HepG2 (cell line): ENCODE data around the gene ZBP1. TPM values are rescaled to one million over a fixed set of nuclear protein-coding genes. Genes with fewer than 3 reads are reported as not detected.

Experiments
- ATAC-seq: fragments of 200-7000 bp; cut with Tn5 transposase; 3 replicates; pipeline ENCODE4 v1.9.1; 2020; ENCODE audit warnings: mild to moderate bottlenecking, moderate library complexity
- BruUV-seq: library from RNA; stranded (reverse); fragments of 400-500 nt; replicated peaks from 2 replicates; lab custom pipeline; 2021; lab: Mats Ljungman, UMichigan
- CTCF ChIA-PET: fragments of 300-600 bp; formaldehyde crosslinking; extraction: SDS; loops from one replicate; lab custom pipeline; 2021; ENCODE audit warnings: low total read pairs, inconsistent platforms, low intra/inter-chr PET ratio; lab: Yijun Ruan, JAX
- POLR2A ChIA-PET: fragments of 350-600 bp; sonication (Branson Sonifier 250); formaldehyde crosslinking; loops from one replicate; lab custom pipeline; 2020; ENCODE audit warnings: antibody characterized with exemption, inconsistent platforms; lab: Yijun Ruan, JAX
- DNase-seq: peaks from one replicate; pipeline ENCODE4 v3.0.0-alpha.2; 2015; ENCODE audit warnings: low spot score
- FAIRE-seq: peaks from 3 replicates; lab custom pipeline; 2011; peaks lifted over from hg19 to GRCh38; lab: Jason Lieb, UNC
- H2AFZ ChIP-seq: one replicate; pipeline ENCODE4 v1.6.1; 2011; ENCODE audit warnings: low read length, inconsistent platforms
- H3K27ac ChIP-seq: fragments of 300-600 bp; 3 replicates; pipeline ENCODE4 v1.8.0; 2011; ENCODE audit warnings: mixed run types, mild to moderate bottlenecking, mixed read lengths, low read length, inconsistent platforms; ENCODE audit not compliant: insufficient read depth; ENCODE audit errors: extremely low read length
- H3K27me3 ChIP-seq, 2 experiments: fragments of 200-600 bp in 1 of 2; 2 replicates in 1 of 2; 3 replicates in 1 of 2; pipeline versions ENCODE4 v1.6.0 to v1.8.0; 2011; ENCODE audit warnings: low read length in 2 of 2, mild to moderate bottlenecking in 2 of 2, moderate library complexity in 2 of 2, inconsistent platforms in 1 of 2; ENCODE audit not compliant: insufficient read depth in 2 of 2, control insufficient read depth in 1 of 2
- H3K36me3 ChIP-seq, 2 experiments: fragments of 200-600 bp in 1 of 2; replicated peaks in 1 of 2; 2 replicates in 1 of 2; 3 replicates in 1 of 2; pipeline versions ENCODE4 v1.5.1 to v1.8.0; 2011; ENCODE audit warnings: low read length in 2 of 2, inconsistent platforms in 1 of 2; ENCODE audit not compliant: insufficient read depth in 2 of 2, control insufficient read depth in 1 of 2
- H3K4me1 ChIP-seq: 2 replicates; pipeline ENCODE4 v1.5.1; 2012; ENCODE audit warnings: low read length, inconsistent platforms; ENCODE audit not compliant: insufficient read depth
- H3K4me2 ChIP-seq: 2 replicates; pipeline ENCODE4 v1.6.0; 2011; ENCODE audit warnings: low read depth, low read length, inconsistent platforms
- H3K4me3 ChIP-seq, 3 experiments: fragments of 200-600 bp in 1 of 3; sonication (generic), shearing (Covaris generic) in 1 of 3; replicated peaks in 1 of 3; 2 replicates each; pipeline ENCODE4 v1.5.1; 2011 to 2016; ENCODE audit warnings: low read length in 3 of 3, inconsistent platforms in 2 of 3, low read depth in 2 of 3, mild to moderate bottlenecking in 2 of 3, control low read depth in 1 of 3, mixed read lengths in 1 of 3; ENCODE audit not compliant: insufficient read depth in 1 of 3
- H3K79me2 ChIP-seq: one replicate; pipeline ENCODE4 v1.6.1; 2011; ENCODE audit warnings: low read length, inconsistent platforms; ENCODE audit not compliant: insufficient read depth
- H3K9ac ChIP-seq: 2 replicates; pipeline ENCODE4 v1.6.0; 2011; ENCODE audit warnings: mild to moderate bottlenecking, low read depth, low read length, inconsistent platforms; ENCODE audit not compliant: insufficient read depth
- H3K9me3 ChIP-seq: 2 replicates; pipeline ENCODE4 v1.5.1; 2012; ENCODE audit warnings: mild to moderate bottlenecking, low read length
- H4K20me1 ChIP-seq: 2 replicates; pipeline ENCODE4 v1.6.0; 2011; ENCODE audit warnings: inconsistent platforms, mild to moderate bottlenecking, low read length, moderate library complexity; ENCODE audit not compliant: insufficient read depth
- ELF4 ChIP-seq: sonication (generic); formaldehyde crosslinking; IDR thresholded peaks from 2 replicates; pipeline ENCODE4 v1.5.0; 2020; ENCODE audit warnings: missing genetic modification reagents, mild to moderate bottlenecking, moderate library complexity, borderline replicate concordance
- GZF1 ChIP-seq: sonication (generic); formaldehyde crosslinking; IDR thresholded peaks from 2 replicates; pipeline ENCODE4 v1.5.1; 2020; ENCODE audit warnings: mild to moderate bottlenecking, missing genetic modification reagents
- HCFC1 ChIP-seq: fragments of 150-350 bp; IDR thresholded peaks from 2 replicates; pipeline ENCODE4 v1.6.1; 2014; ENCODE audit warnings: low read depth, low read length
- HDAC2 ChIP-seq: sonication (generic); formaldehyde crosslinking; IDR thresholded peaks from 2 replicates; pipeline ENCODE4 v1.4.0; 2020; ENCODE audit warnings: missing genetic modification reagents
- HHEX ChIP-seq: IDR thresholded peaks from 2 replicates; pipeline ENCODE4 v1.6.1; 2016; ENCODE audit warnings: control low read depth
- MATR3 ChIP-seq: sonication (generic); formaldehyde crosslinking; IDR thresholded peaks from 2 replicates; pipeline ENCODE4 v1.4.0; 2020; ENCODE audit warnings: missing genetic modification reagents
- MXI1 ChIP-seq: IDR thresholded peaks from 3 replicates; pipeline ENCODE4 v1.6.1; 2012; ENCODE audit warnings: low read depth, low read length, inconsistent platforms, borderline replicate concordance
- PCBP1 ChIP-seq: fragments of 200-400 bp; formaldehyde crosslinking; IDR thresholded peaks from 2 replicates; pipeline ENCODE4 v1.6.1; 2017; ENCODE audit warnings: mild to moderate bottlenecking, low read depth, low read length, borderline replicate concordance
- SALL1 ChIP-seq: sonication (generic); formaldehyde crosslinking; IDR thresholded peaks from 2 replicates; pipeline ENCODE4 v1.8.0; 2022; ENCODE audit warnings: mild to moderate bottlenecking, missing genetic modification reagents
- SP4 ChIP-seq: sonication (generic); formaldehyde crosslinking; IDR thresholded peaks from 2 replicates; pipeline ENCODE4 v1.8.1; 2023; ENCODE audit warnings: mild to moderate bottlenecking, missing genetic modification reagents
- SUZ12 ChIP-seq: fragments of 150-350 bp; IDR thresholded peaks from 2 replicates; pipeline ENCODE4 v1.6.1; 2014; ENCODE audit warnings: low read depth, low read length
- ZNF143 ChIP-seq: sonication (generic); formaldehyde crosslinking; IDR thresholded peaks from 2 replicates; pipeline ENCODE4 v1.4.0; 2020; ENCODE audit warnings: missing genetic modification reagents
- ZNF234 ChIP-seq: sonication (generic); formaldehyde crosslinking; conservative IDR thresholded peaks from 2 replicates; pipeline ENCODE4 v1.5.1; 2020; ENCODE audit warnings: mild to moderate bottlenecking, missing genetic modification reagents
- ZNF430 ChIP-seq: sonication (generic); formaldehyde crosslinking; IDR thresholded peaks from 2 replicates; pipeline ENCODE4 v1.9.0; 2021; ENCODE audit warnings: mild to moderate bottlenecking, missing genetic modification reagents
- WGBS: methylation state at CpG from one replicate; pipeline ENCODE4 v1.1.6; 2017; ENCODE audit warnings: low lambda C conversion rate; 5-methylcytosine and 5-hydroxymethylcytosine counted together
- in situ Hi-C: cut with HindIII; loops from 2 replicates; pipeline ENCODE4 v1.10.0; 2017; ENCODE audit warnings: low pct_unique_long_range_greater_than_20kb; ENCODE audit not compliant: extremely low pct_ligation_motif_present
- intact Hi-C: fragments of 100-400 bp; cut with micrococcal nuclease; formaldehyde crosslinking; loops from one replicate; pipeline ENCODE4 v1.10.0; 2022; ENCODE audit not compliant: unreplicated experiment
- polyA plus RNA-seq, 8 experiments: library from polyadenylated mRNA; depleted of rRNA in 3 of 8; stranded (reverse) in 7 of 8; unstranded in 1 of 8; fragments of >200 nt; fragmentation: Illumina TruSeq in 4 of 8; extraction: Trizol in 4 of 8; gene quantifications; 2 replicates each; pipeline versions ENCODE4 v1.2.1 to v1.2.3, GENCODE V29; 2011 to 2016; ENCODE audit warnings: low read depth in 4 of 8, missing spikeins in 1 of 8, mixed read lengths in 1 of 8; ENCODE audit not compliant: insufficient read depth in 1 of 8
- total RNA-seq, 5 experiments: library from RNA; depleted of rRNA; stranded (reverse); fragments of >200 nt; fragmentation: Illumina TruSeq; extraction: Trizol; gene quantifications; 2 replicates each; pipeline ENCODE4 v1.2.3, GENCODE V29; 2016; ENCODE audit warnings: low read depth in 1 of 5
- TF ChIP-seq, protein P1 (sequence below): sonication (generic); formaldehyde crosslinking; IDR thresholded peaks from 2 replicates; pipeline ENCODE4 v1.4.0; 2020; ENCODE audit warnings: missing genetic modification reagents; ENCODE audit errors: not compliant biosample characterization
- TF ChIP-seq, protein P2 (sequence below): sonication (generic); formaldehyde crosslinking; IDR thresholded peaks from 2 replicates; pipeline ENCODE4 v1.4.0; 2020; ENCODE audit warnings: mild to moderate bottlenecking, missing genetic modification reagents
- TF ChIP-seq, protein P3 (sequence below): sonication (generic); formaldehyde crosslinking; IDR thresholded peaks from 2 replicates; pipeline ENCODE4 v1.4.0; 2020; ENCODE audit warnings: mild to moderate bottlenecking, missing genetic modification reagents
- TF ChIP-seq, protein P4 (sequence below): IDR thresholded peaks from 2 replicates; pipeline ENCODE4 v1.6.1; 2016; ENCODE audit warnings: mild to moderate bottlenecking
- TF ChIP-seq, protein P5 (sequence below): sonication (generic); formaldehyde crosslinking; IDR thresholded peaks from 2 replicates; pipeline ENCODE4 v1.8.1; 2023; ENCODE audit warnings: mild to moderate bottlenecking, missing genetic modification reagents
- TF ChIP-seq, protein P6 (sequence below): sonication (generic); formaldehyde crosslinking; IDR thresholded peaks from 2 replicates; pipeline ENCODE4 v1.5.1; 2020; ENCODE audit warnings: missing genetic modification reagents, mild to moderate bottlenecking, borderline replicate concordance

The ZBP1 gene
- total and polyA plus RNA-seq, 2 of the 13 experiments (the other 11 are each of a cell fraction or from before 2014, with no cell fraction given), result not detected

DNA sequence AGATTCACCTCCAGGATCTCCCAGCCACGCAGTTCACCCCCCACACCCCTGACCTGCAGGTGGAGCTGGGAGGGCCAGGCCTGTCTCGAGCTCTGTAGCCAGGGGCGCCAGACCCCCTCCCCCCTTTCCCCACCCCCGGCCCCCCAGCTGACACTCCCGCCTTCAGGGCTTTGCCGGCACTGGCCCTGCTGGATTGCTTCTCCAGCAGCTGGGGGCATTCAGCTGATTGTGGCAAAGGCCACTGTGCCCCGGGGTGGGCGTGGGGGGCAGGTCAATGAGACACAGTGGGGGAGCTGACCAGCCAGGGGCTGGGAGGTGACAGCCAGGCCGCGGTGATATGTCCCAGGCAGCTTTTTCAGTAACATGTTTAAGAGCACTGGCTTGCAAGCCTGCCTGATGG lies 22.2 kb downstream of the ZBP1 start:
- no peak for ATAC-seq
- intact Hi-C loops, result no loop called here
- POLR2A ChIA-PET, result no interaction called here

More for the DNA sequence above, 22.2 kb downstream of the ZBP1 start:
- no peaks in the 10 kb centered on the region for H3K9me3 ChIP-seq
- no peaks in the 10 kb centered on the region for H3K79me2 ChIP-seq
- no peak for TF ChIP-seq ZNF143 (CRISPR knock-in tag)
- TF ChIP-seq MATR3 (CRISPR knock-in tag), result no peak
- no peak for TF ChIP-seq HHEX (CRISPR knock-in tag)
- TF ChIP-seq, protein P1, sequence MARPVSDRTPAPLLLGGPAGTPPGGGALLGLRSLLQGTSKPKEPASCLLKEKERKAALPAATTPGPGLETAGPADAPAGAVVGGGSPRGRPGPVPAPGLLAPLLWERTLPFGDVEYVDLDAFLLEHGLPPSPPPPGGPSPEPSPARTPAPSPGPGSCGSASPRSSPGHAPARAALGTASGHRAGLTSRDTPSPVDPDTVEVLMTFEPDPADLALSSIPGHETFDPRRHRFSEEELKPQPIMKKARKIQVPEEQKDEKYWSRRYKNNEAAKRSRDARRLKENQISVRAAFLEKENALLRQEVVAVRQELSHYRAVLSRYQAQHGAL (CRISPR knock-in tag), result no peak
- no peak for TF ChIP-seq PCBP1
- no peak for TF ChIP-seq GZF1 (CRISPR knock-in tag)
- TF ChIP-seq, protein P2, sequence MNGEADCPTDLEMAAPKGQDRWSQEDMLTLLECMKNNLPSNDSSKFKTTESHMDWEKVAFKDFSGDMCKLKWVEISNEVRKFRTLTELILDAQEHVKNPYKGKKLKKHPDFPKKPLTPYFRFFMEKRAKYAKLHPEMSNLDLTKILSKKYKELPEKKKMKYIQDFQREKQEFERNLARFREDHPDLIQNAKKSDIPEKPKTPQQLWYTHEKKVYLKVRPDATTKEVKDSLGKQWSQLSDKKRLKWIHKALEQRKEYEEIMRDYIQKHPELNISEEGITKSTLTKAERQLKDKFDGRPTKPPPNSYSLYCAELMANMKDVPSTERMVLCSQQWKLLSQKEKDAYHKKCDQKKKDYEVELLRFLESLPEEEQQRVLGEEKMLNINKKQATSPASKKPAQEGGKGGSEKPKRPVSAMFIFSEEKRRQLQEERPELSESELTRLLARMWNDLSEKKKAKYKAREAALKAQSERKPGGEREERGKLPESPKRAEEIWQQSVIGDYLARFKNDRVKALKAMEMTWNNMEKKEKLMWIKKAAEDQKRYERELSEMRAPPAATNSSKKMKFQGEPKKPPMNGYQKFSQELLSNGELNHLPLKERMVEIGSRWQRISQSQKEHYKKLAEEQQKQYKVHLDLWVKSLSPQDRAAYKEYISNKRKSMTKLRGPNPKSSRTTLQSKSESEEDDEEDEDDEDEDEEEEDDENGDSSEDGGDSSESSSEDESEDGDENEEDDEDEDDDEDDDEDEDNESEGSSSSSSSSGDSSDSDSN (CRISPR knock-in tag), result no peak
- no peak for TF ChIP-seq ZNF234
- no peak for TF ChIP-seq ZNF430 (CRISPR knock-in tag)
- TF ChIP-seq SALL1 (CRISPR knock-in tag), result no peak
- TF ChIP-seq SUZ12, result no peak
- no peak for TF ChIP-seq ELF4 (CRISPR knock-in tag)
- TF ChIP-seq, protein P3, sequence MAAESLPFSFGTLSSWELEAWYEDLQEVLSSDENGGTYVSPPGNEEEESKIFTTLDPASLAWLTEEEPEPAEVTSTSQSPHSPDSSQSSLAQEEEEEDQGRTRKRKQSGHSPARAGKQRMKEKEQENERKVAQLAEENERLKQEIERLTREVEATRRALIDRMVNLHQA (CRISPR knock-in tag), result no peak
- TF ChIP-seq, protein P4, sequence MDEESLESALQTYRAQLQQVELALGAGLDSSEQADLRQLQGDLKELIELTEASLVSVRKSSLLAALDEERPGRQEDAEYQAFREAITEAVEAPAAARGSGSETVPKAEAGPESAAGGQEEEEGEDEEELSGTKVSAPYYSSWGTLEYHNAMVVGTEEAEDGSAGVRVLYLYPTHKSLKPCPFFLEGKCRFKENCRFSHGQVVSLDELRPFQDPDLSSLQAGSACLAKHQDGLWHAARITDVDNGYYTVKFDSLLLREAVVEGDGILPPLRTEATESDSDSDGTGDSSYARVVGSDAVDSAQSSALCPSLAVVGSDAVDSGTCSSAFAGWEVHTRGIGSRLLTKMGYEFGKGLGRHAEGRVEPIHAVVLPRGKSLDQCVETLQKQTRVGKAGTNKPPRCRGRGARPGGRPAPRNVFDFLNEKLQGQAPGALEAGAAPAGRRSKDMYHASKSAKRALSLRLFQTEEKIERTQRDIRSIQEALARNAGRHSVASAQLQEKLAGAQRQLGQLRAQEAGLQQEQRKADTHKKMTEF, result no peak
- TF ChIP-seq, protein P5, sequence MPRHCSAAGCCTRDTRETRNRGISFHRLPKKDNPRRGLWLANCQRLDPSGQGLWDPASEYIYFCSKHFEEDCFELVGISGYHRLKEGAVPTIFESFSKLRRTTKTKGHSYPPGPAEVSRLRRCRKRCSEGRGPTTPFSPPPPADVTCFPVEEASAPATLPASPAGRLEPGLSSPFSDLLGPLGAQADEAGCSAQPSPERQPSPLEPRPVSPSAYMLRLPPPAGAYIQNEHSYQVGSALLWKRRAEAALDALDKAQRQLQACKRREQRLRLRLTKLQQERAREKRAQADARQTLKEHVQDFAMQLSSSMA, result no peak
- TF ChIP-seq HCFC1, result no peak
- TF ChIP-seq, protein P6, sequence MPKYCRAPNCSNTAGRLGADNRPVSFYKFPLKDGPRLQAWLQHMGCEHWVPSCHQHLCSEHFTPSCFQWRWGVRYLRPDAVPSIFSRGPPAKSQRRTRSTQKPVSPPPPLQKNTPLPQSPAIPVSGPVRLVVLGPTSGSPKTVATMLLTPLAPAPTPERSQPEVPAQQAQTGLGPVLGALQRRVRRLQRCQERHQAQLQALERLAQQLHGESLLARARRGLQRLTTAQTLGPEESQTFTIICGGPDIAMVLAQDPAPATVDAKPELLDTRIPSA (CRISPR knock-in tag), result no peak
- TF ChIP-seq HDAC2 (CRISPR knock-in tag), result no peak
- no peak for TF ChIP-seq MXI1
- no peak for TF ChIP-seq SP4
- H3K27ac ChIP-seq, result no peak overlapping the region
- H3K36me3 ChIP-seq, result no peaks in the 10 kb centered on the region
- no peak overlapping the region for H3K4me3 ChIP-seq
- H4K20me1 ChIP-seq, result no peaks in the 10 kb centered on the region
- peaks cover 0 to 43% of the 10 kb centered on the region in 2 experiments; a peak in 4 of 5 replicates for H3K27me3 ChIP-seq
- no peak overlapping the region for H3K4me2 ChIP-seq
- in situ Hi-C loops, result loop anchor here (5.0 kb wide), 1 partner anchor 609 kb away; no protein-coding TSS in a partner anchor
- 5% methylated on average over 8 of the region's 10 CpGs for WGBS
- no peak for DNase-seq
- CTCF ChIA-PET, result interaction anchor here (1.2 to 10.0 kb wide), 5 partner anchors 71 to 613 kb away, joined by 3 to 222 read pairs (median 140); partner anchors contain the start of gene CTCFL
- peaks cover 17% of the 10 kb centered on the region for H3K4me1 ChIP-seq
- H3K9ac ChIP-seq, result no peak overlapping the region
- BruUV-seq, result no TSS peak
- FAIRE-seq, result no peak
- no peak overlapping the region for H2AFZ ChIP-seq
